Measurements from ENCODE around the gene PROK2. TPM values are rescaled to one million over a fixed set of nuclear protein-coding genes. Genes with fewer than 3 reads are reported as not detected.

The PROK2 gene
- total RNA-seq, 2 experiments from 2014 or later, result 1.3 to 1.4 TPM

DNA sequence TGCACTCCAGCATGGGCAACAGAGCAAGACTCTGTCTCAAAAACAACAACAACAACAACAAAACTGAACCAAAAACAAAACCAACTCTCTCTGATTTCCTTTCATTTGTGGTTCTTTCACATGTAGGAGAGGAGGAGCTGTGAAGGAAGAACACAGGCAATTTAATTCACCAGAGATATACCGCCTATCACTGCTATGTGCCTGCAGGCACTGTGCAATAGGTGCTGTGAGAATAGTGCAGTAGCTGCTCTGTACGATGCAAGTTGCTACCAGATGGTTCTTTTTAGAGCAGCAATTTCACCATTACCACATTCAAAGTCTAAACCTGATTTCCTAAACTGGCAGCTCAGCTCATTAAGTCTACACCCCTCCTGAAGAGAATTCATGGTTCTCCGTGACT lies 11.3 kb upstream of the PROK2 start:
- no peaks in the 10 kb centered on the region for H3K36me3 Mint-ChIP-seq (ENCODE audit: low read depth)
- DNase-seq, result peak in 1 of 14 experiments; percentile 21

GRCh38 chr3:71791634-71792033 lies 6.7 kb upstream of the PROK2 start:
- DNase-seq, result no peak
- CTCF ChIA-PET, result no interaction called here
- no peaks in the 10 kb centered on the region for H3K36me3 Mint-ChIP-seq (ENCODE audit: low read depth)
- POLR2A ChIA-PET, result no interaction called here
- Histone ChIP-seq H3K27me3 (ENCODE audit: control insufficient read depth in 1 of 2, insufficient read depth in 2 of 2, low read length in 2 of 2) (peaks cover 0 to 4% of the 10 kb centered on the region in 2 experiments), H3K9me3 (ENCODE audit: control insufficient read depth in 1 of 2, insufficient read depth in 1 of 2, low read length in 2 of 2) (no peaks in the 10 kb centered on the region), H3K36me3 (ENCODE audit: insufficient read depth, low read length) (no peaks in the 10 kb centered on the region), H3K4me1 (ENCODE audit: insufficient read depth, low read length) (no peaks in the 10 kb centered on the region), H3K4me3 (ENCODE audit: low read length) (no peak overlapping the region), H3K27ac (ENCODE audit: low read depth in 1 of 2, low read length in 2 of 2) (no peak overlapping the region)
- no peak overlapping the region for H3K4me3 Mint-ChIP-seq
- no peak for ATAC-seq (ENCODE audit: poor library complexity)
- peaks cover 9% of the 10 kb centered on the region for H3K27me3 Mint-ChIP-seq
- H3K9me3 Mint-ChIP-seq, result no peaks in the 10 kb centered on the region
- TF ChIP-seq CTCF (IDR thresholded peaks at IDR 0.05), result no peak
- intact Hi-C loops (cut with DNase I, micrococcal nuclease), result no loop called here
- H3K27ac Mint-ChIP-seq, result no peak overlapping the region
- H3K4me1 Mint-ChIP-seq (ENCODE audit: low read depth), result no peaks in the 10 kb centered on the region

More for the DNA sequence above, 11.3 kb upstream of the PROK2 start:
- CTCF ChIA-PET, result no interaction called here
- peaks cover 6% of the 10 kb centered on the region for H3K27me3 Mint-ChIP-seq
- Histone ChIP-seq H3K9me3 (ENCODE audit: control insufficient read depth in 1 of 2, insufficient read depth in 1 of 2, low read length in 2 of 2) (no peaks in the 10 kb centered on the region), H3K36me3 (ENCODE audit: insufficient read depth, low read length) (no peaks in the 10 kb centered on the region), H3K27ac (ENCODE audit: low read depth in 1 of 2, low read length in 2 of 2) (no peak overlapping the region), H3K4me3 (ENCODE audit: low read length) (no peak overlapping the region), H3K27me3 (ENCODE audit: control insufficient read depth in 1 of 2, insufficient read depth in 2 of 2, low read length in 2 of 2) (peaks cover 0 to 3% of the 10 kb centered on the region in 2 experiments), H3K4me1 (ENCODE audit: insufficient read depth, low read length) (no peaks in the 10 kb centered on the region)
- H3K4me1 Mint-ChIP-seq (ENCODE audit: low read depth), result no peaks in the 10 kb centered on the region
- H3K27ac Mint-ChIP-seq, result no peak overlapping the region
- POLR2A ChIA-PET, result no interaction called here
- no peak for TF ChIP-seq CTCF (IDR thresholded peaks at IDR 0.05)
- intact Hi-C loops (cut with DNase I, micrococcal nuclease), result no loop called here
- H3K4me3 Mint-ChIP-seq, result no peak overlapping the region
- H3K9me3 Mint-ChIP-seq, result no peaks in the 10 kb centered on the region
- no peak for ATAC-seq (ENCODE audit: poor library complexity)

DNA sequence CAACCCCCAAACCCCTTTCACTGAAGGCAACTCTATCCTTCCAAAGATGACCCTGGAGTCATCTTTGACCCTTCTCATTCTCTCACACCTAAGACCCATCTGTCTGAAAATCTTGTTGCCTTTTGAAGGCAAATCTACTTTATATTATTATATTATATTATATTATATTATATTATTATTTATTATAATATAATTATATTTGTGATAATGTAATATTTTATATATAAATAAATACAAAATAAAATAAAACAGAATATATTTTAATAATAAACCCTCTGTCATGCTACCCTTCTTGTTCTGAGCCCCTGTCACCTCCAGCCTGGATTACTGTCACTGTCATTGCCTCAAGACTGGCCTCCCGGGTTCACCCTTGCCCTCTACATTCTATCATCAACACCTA lies 5.0 kb upstream of the PROK2 start:
- Histone ChIP-seq H3K4me1 (ENCODE audit: insufficient read depth, low read length) (peaks cover 4% of the 10 kb centered on the region), H3K36me3 (ENCODE audit: insufficient read depth, low read length) (no peaks in the 10 kb centered on the region), H3K4me3 (ENCODE audit: low read length) (no peak overlapping the region), H3K27ac (ENCODE audit: low read depth in 1 of 2, low read length in 2 of 2) (no peak overlapping the region), H3K9me3 (ENCODE audit: control insufficient read depth in 1 of 2, insufficient read depth in 1 of 2, low read length in 2 of 2) (no peaks in the 10 kb centered on the region), H3K27me3 (ENCODE audit: control insufficient read depth in 1 of 2, insufficient read depth in 2 of 2, low read length in 2 of 2) (peaks cover 8 to 18% of the 10 kb centered on the region in 2 experiments)
- ChIA-PET POLR2A (no interaction called here), CTCF (no interaction called here)
- no peak for ATAC-seq (ENCODE audit: poor library complexity)
- TF ChIP-seq CTCF (IDR thresholded peaks at IDR 0.05), result no peak
- intact Hi-C loops (cut with DNase I, micrococcal nuclease), result no loop called here
- Mint-ChIP-seq H3K27ac (no peak overlapping the region), H3K4me1 (ENCODE audit: low read depth) (peaks cover 9% of the 10 kb centered on the region), H3K36me3 (ENCODE audit: low read depth) (no peaks in the 10 kb centered on the region), H3K4me3 (no peak overlapping the region), H3K9me3 (no peaks in the 10 kb centered on the region), H3K27me3 (peaks cover 24% of the 10 kb centered on the region)
- DNase-seq, result no peak
